Lower leg skin (tissue), 3 donors: ENCODE data around the gene FMOD.

Experiments
- CTCF ChIP-seq, 3 donors: fragments of 450-650 bp; IDR thresholded peaks; one replicate each; pipeline ENCODE4 v1.5.1; 2016; ENCODE audit warnings: antibody characterized with exemption in 3 of 3, mild to moderate bottlenecking in 3 of 3, moderate library complexity in 2 of 3
- POLR2A ChIP-seq, 2 donors: fragments of 450-650 bp; IDR thresholded peaks; one replicate each; pipeline ENCODE4 v1.6.1; 2016 to 2017; ENCODE audit warnings: antibody characterized with exemption in 2 of 2, mild to moderate bottlenecking in 1 of 2, moderate library complexity in 1 of 2

- no peak for TF ChIP-seq CTCF (IDR thresholded peaks at IDR 0.05)
- TF ChIP-seq POLR2A (IDR thresholded peaks at IDR 0.05) = no peak
Observed at GRCh38 chr1:203342192-203342940, 8.6 kb downstream of the FMOD start.
